ENCODE data around the gene MIA.
"Not testable (repeated sequence)": the region's sequence is repeated elsewhere in the genome, so short reads cannot be mapped to it uniquely, and the experiment has no call there.

MIA gene

DNA sequence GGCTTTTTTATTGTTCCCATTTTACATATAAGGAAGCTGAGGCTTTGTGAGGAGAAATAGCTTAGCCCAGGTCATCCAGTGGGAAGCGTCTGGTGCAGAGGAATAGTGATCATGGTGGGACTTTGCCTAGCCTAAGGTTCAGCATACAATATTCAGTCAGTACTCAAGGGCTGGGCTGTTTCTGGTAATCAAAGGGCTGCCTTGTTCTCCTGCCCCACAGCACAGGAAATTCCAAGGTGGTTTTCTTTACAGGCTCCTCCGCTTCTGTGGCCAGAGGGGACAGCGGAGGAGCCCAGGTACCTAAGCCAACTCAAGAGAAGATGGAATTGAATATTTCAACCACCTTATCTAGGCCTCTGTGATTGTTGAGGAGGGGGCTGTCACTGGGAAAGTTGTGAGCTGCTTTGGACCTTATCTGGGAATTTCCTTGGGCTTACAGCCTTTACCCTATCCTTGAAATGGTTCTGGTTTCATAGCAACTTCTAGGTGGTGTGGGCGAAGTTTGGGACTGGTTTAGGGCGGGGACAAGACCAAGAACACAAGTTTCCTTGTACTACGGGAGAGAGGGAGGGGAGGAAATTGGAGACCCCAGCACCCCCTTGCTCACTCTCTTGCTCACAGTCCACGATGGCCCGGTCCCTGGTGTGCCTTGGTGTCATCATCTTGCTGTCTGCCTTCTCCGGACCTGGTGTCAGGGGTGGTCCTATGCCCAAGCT lies at the start of gene MIA:
MIA (plus strand) TSS at position 606 of the 716 bp plus-strand sequence; CDS start at position 628, 22 bp downstream.
- in situ Hi-C loops (cut with MboI; ENCODE audit: low sequenced_read_pairs): no loop called here

GRCh38 chr19:40726279-40726678 lies 49.0 kb upstream of the MIA start:
- in situ Hi-C loops (cut with MboI; ENCODE audit: low sequenced_read_pairs): no loop called here

DNA sequence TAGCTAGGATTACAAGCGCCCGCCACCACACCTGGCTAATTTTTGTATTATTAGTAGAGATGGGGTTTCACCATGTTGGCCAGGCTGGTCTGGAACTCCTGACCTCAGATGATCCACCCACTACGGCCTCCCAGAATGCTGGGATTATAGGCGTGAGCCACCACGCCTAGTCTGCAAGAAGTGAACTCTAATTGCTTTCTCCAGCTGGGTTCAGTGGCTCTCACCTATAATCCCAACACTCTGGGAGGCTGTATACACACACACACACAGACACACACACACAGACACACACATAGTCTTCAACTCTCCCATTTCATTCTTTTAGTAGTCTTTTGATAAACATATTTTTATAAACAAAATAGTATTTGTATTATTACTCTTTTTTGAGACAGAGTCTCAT lies 45.3 kb upstream of the MIA start:
- in situ Hi-C loops (cut with MboI; ENCODE audit: low sequenced_read_pairs): not testable (repeated sequence)

GRCh38 chr19:40732304-40732703 lies 43.0 kb upstream of the MIA start:
- in situ Hi-C loops (cut with MboI; ENCODE audit: low sequenced_read_pairs): not testable (repeated sequence)

DNA sequence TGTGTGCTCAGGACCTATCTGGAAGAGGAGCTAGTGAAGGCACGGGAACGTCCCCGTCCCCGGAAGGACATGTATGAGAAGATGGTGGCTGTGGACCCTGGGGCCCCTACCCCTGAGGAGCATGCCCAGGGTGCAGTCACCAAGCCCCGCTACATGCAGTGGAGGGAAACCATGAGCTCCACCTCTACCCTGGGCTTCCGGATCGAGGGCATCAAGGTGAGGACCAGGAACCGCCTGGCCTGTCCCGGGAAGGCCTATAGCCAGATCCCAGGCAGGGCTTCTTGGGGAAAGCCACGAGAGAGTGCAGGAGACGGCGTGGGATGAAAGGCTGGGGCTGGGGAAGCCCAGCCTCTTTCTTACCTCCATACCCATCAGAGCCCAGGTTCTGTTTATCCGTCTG lies 42.2 kb upstream of the MIA start:
- in situ Hi-C loops (cut with MboI; ENCODE audit: low sequenced_read_pairs): no loop called here

GRCh38 chr19:40735013-40735771 lies 40.1 kb upstream of the MIA start:
- in situ Hi-C loops (cut with MboI; ENCODE audit: low sequenced_read_pairs): no loop called here

DNA sequence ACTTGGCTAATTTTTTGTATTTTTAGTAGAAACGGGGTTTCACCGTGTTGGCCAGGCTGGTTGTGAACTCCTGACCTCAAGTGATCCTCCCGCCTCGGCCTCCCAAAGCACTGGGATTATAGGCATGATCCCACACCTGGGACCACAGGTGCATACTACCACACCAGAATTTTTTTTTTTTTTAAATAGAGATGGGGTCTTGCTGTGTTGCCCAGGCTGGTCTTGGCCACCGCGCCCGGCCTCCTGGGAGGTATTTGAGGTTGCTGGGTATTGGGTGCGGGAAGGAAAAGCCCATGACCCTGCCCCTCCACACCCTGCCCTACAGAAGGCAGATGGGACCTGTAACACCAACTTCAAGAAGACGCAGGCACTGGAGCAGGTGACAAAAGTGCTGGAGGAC lies 38.7 kb upstream of the MIA start:
- in situ Hi-C loops (cut with MboI; ENCODE audit: low sequenced_read_pairs): no loop called here

GRCh38 chr19:40737102-40737644 lies 38.1 kb upstream of the MIA start:
- in situ Hi-C loops (cut with MboI; ENCODE audit: low sequenced_read_pairs): no loop called here

DNA sequence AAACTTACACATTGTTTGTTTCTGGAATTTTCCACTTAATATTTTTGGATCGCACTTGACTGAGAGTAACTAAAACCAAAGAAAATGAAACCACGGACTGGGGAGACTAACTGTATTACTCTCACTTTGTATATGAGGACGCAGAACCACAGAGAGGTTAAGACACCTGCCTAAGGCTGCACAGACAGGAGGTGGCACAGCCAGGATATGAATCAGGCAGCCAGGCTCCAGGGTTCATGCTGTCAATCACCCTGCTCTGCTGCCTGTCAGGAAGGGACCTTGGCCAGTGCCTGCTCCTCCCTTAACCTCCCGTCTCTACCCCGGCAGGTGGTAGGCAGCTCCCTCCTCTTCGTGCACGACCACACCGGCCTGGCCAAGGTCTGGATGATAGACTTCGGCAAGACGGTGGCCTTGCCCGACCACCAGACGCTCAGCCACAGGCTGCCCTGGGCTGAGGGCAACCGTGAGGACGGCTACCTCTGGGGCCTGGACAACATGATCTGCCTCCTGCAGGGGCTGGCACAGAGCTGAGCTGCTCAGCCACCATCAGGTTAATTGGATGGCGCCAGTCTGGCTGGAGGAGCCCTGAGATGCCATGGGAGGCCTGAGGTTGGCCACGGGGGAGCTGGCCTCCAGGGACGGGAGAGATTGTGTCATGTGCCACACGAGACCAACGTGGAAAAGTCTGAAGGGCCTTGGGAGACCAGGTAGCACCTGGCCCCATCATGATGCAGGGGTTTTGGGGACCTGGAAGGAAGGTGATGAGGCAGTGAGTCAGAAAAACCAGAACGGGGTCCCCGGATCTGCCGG lies 36.1 kb upstream of the MIA start:
- in situ Hi-C loops (cut with MboI; ENCODE audit: low sequenced_read_pairs): no loop called here

DNA sequence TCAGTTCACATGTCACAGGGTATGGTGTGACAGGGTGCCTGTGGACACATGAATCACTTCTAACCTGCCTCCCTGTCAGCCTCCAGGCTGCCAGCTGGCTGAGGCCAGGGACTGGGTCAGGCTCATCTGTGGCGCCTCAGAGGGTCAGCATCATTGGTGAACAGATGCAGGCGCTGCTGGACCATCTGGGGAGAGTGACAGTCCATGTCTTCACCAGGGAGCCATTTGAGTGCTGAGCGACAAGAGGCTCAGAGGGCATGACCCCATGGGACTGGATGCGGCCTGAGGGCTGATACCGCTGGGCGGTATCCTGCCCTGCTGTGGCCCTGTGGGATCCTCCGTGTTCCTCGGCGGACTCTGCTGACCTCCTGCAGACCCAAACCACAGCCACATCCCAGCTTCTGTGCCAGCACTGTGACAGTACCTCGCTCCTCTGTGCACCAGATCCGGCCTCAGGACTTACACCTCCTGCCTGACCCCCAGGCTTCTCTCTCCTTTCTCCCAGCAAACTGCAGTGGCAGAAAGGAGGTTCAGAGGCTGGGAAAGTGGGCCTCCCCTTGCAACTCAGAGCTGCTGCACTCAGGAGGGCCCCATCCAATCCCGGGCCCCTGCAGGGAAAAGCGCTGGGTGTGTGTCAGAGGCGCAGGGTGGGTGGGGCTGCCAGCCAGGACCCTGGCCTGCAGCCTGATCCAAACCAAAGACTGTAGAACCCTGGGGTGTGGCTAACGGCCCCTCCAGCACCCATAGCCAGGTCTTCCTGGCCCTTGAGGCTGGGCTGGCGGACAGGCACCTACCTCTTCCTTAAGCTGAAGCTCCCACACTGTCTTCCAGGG lies 35.2 kb upstream of the MIA start:
- in situ Hi-C loops (cut with MboI; ENCODE audit: low sequenced_read_pairs): no loop called here

GRCh38 chr19:40740747-40741146 lies 34.6 kb upstream of the MIA start:
- in situ Hi-C loops (cut with MboI; ENCODE audit: low sequenced_read_pairs): no loop called here

- in situ Hi-C loops (cut with MboI; ENCODE audit: low sequenced_read_pairs): no loop called here
These were observed 33.6 kb upstream of the MIA start for GRCh38 chr19:40741527-40742390.

GRCh38 chr19:40742477-40742876 lies 32.8 kb upstream of the MIA start:
- in situ Hi-C loops (cut with MboI; ENCODE audit: low sequenced_read_pairs): no loop called here

GRCh38 chr19:40742886-40743285 lies 32.4 kb upstream of the MIA start:
- in situ Hi-C loops (cut with MboI; ENCODE audit: low sequenced_read_pairs): no loop called here

DNA sequence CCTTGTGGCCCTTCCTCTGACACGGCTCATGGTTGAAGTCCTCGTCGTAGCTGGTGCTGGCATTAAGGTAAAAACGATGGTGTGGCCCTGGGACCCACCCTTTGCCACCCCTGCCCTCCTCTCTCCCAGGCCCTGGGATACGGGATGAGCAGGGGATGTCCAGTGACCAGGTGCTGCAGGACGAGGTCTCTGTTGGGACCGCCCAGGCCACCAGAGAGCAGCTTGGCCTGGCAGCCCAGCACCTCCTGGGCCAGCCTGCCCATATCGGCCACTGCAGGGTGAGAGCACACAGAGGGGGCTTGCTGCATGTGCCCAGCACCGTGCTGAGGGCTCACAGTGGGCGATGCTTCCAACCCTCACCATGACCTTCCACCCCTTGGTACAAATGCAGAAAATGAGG lies 31.4 kb upstream of the MIA start:
- in situ Hi-C loops (cut with MboI; ENCODE audit: low sequenced_read_pairs): no loop called here

- in situ Hi-C loops (cut with MboI; ENCODE audit: low sequenced_read_pairs): no loop called here
These were observed 30.5 kb upstream of the MIA start for GRCh38 chr19:40744554-40745401.

- in situ Hi-C loops (cut with MboI; ENCODE audit: low sequenced_read_pairs): no loop called here
These were observed 29.9 kb upstream of the MIA start for GRCh38 chr19:40745402-40745780.

DNA sequence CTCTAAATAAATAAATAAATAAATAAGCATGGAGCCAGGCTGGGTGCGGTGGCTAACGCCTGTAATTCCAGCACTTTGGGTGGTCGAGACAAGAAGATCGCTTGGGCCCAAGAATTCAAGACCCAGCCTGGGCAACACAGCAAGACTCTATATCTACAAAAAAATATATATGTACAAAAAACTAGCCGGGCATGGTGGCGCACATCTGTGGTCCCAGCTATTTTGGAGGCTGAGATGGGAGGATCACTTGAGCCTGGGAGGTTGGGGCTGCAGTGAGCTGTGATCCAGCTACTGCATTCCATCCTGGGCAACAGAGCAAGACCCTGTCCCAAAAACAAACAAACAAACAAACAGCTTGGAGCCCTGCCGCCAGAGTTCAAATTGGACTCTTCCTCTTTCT lies 27.8 kb upstream of the MIA start:
- in situ Hi-C loops (cut with MboI; ENCODE audit: low sequenced_read_pairs): no loop called here
